Keratinocyte (primary cell): ENCODE data around the gene TNFAIP2. TPM values are rescaled to one million over a fixed set of nuclear protein-coding genes. Genes with fewer than 3 reads are reported as not detected.

Source experiments
- DNase-seq: peaks from one replicate; pipeline ENCODE4 v3.0.0-alpha.2; 2011; ENCODE audit warnings: low read depth, missing footprints, low spot score
- FAIRE-seq: peaks from 2 replicates; lab custom pipeline; 2011; peaks lifted over from hg19 to GRCh38; lab: Jason Lieb, UNC
- H2AFZ ChIP-seq: 2 replicates; pipeline ENCODE4 v1.6.0; 2012; ENCODE audit warnings: low read length, control low read depth, inconsistent platforms; ENCODE audit not compliant: control insufficient read depth
- H3K27ac ChIP-seq: 2 replicates; pipeline ENCODE4 v1.5.1; 2011; ENCODE audit warnings: low read length; ENCODE audit not compliant: control insufficient read depth, insufficient read depth
- H3K27me3 ChIP-seq: 3 replicates; pipeline ENCODE4 v1.6.0; 2011; ENCODE audit warnings: low read length; ENCODE audit not compliant: control insufficient read depth, insufficient read depth; ENCODE audit errors: extremely low read depth
- H3K36me3 ChIP-seq, 2 experiments: 2 replicates in 1 of 2; 3 replicates in 1 of 2; pipeline ENCODE4 v1.5.1; 2011; ENCODE audit warnings: low read length in 2 of 2, mild to moderate bottlenecking in 1 of 2; ENCODE audit not compliant: control insufficient read depth in 2 of 2, insufficient read depth in 2 of 2; ENCODE audit errors: extremely low read depth in 1 of 2
- H3K4me1 ChIP-seq: 3 replicates; pipeline ENCODE4 v1.5.1; 2011; ENCODE audit warnings: low read length; ENCODE audit not compliant: control insufficient read depth, insufficient read depth; ENCODE audit errors: extremely low read depth
- H3K4me2 ChIP-seq: 3 replicates; pipeline ENCODE4 v1.6.0; 2011; ENCODE audit warnings: low read depth, low read length; ENCODE audit not compliant: control insufficient read depth, insufficient read depth; ENCODE audit errors: extremely low read depth
- H3K4me3 ChIP-seq, 3 experiments: fragments of 200-600 bp in 1 of 3; sonication (generic) in 1 of 3; 2 replicates in 2 of 3; 3 replicates in 1 of 3; pipeline ENCODE4 v1.5.1; 2011 to 2016; ENCODE audit warnings: low read length in 3 of 3, mild to moderate bottlenecking in 3 of 3, control low read depth in 2 of 3, inconsistent platforms in 1 of 3, low read depth in 1 of 3, mixed read lengths in 1 of 3, mixed run types in 1 of 3, moderate library complexity in 1 of 3; ENCODE audit not compliant: control insufficient read depth in 2 of 3, insufficient read depth in 2 of 3; ENCODE audit errors: extremely low read depth in 1 of 3
- H3K79me2 ChIP-seq: 2 replicates; pipeline ENCODE4 v1.6.0; 2012; ENCODE audit warnings: low read length; ENCODE audit not compliant: control insufficient read depth, insufficient read depth
- H3K9ac ChIP-seq: 3 replicates; pipeline ENCODE4 v1.6.0; 2011; ENCODE audit warnings: low read length; ENCODE audit not compliant: control insufficient read depth, insufficient read depth; ENCODE audit errors: extremely low read depth
- H3K9me1 ChIP-seq: 3 replicates; pipeline ENCODE4 v1.6.0; 2011; ENCODE audit warnings: low read length; ENCODE audit not compliant: control insufficient read depth, insufficient read depth; ENCODE audit errors: extremely low read depth
- H3K9me3 ChIP-seq: 2 replicates; pipeline ENCODE4 v1.5.1; 2012; ENCODE audit warnings: low read depth, low read length; ENCODE audit not compliant: control insufficient read depth
- H4K20me1 ChIP-seq: 3 replicates; pipeline ENCODE4 v1.6.0; 2011; ENCODE audit warnings: low read length; ENCODE audit not compliant: control insufficient read depth, insufficient read depth; ENCODE audit errors: extremely low read depth
- CTCF ChIP-seq, 3 experiments: IDR thresholded peaks in 1 of 3; conservative IDR thresholded peaks in 1 of 3; optimal IDR thresholded peaks in 1 of 3; 2 replicates in 2 of 3; 3 replicates in 1 of 3; pipeline versions ENCODE3 to v1.5.1; 2011; ENCODE audit warnings: low read length in 3 of 3, mild to moderate bottlenecking in 3 of 3, moderate library complexity in 2 of 3, control low read depth in 1 of 3, inconsistent platforms in 1 of 3; ENCODE audit not compliant: insufficient read depth in 2 of 3; ENCODE audit errors: extremely low read depth in 1 of 3
- EZH2 ChIP-seq: IDR thresholded peaks from one replicate; pipeline ENCODE4 v1.6.1; 2012; ENCODE audit warnings: inconsistent platforms, mild to moderate bottlenecking, low read length, moderate library complexity
- dilution Hi-C: fragments of 300-500 bp; cut with MboI; formaldehyde crosslinking; loops from one replicate; pipeline ENCODE4 v1.7.0; 2020; ENCODE audit warnings: low sequenced_read_pairs; ENCODE audit not compliant: extremely low pct_ligation_motif_present
- polyA plus RNA-seq, 5 experiments: library from polyadenylated mRNA; depleted of rRNA in 3 of 5; stranded (reverse) in 3 of 5; stranded (forward) in 1 of 5; unstranded in 1 of 5; fragments of >200 nt; gene quantifications; 1 replicate in 1 of 5; 2 replicates in 3 of 5; 3 replicates in 1 of 5; pipeline versions ENCODE4 v1.2.1 to v1.2.3, GENCODE V29; 2011 to 2012; ENCODE audit warnings: missing spikeins in 2 of 5, low read depth in 1 of 5, low replicate concordance in 1 of 5

The TNFAIP2 gene
- polyA plus RNA-seq, 1 donor (not counting 4 experiments of a cell fraction or from before 2014, with no cell fraction given), result 0.71 TPM

- Histone ChIP-seq H3K4me2 (no peak overlapping the region), H3K9me1 (no peaks in the 10 kb centered on the region), H3K27me3 (no peaks in the 10 kb centered on the region), H3K27ac (no peak overlapping the region), H2AFZ (no peak overlapping the region), H3K9me3 (no peaks in the 10 kb centered on the region), H4K20me1 (no peaks in the 10 kb centered on the region), H3K4me3 (no peak overlapping the region), H3K79me2 (no peaks in the 10 kb centered on the region), H3K9ac (no peak overlapping the region), H3K36me3 (no peaks in the 10 kb centered on the region), H3K4me1 (no peaks in the 10 kb centered on the region)
- dilution Hi-C loops, result no loop called here
- FAIRE-seq, result no peak
- DNase-seq, result no peak
- no peak for TF ChIP-seq EZH2
- no peak for TF ChIP-seq CTCF (optimal IDR thresholded peaks at IDR 0.05 in 1 of 3, IDR thresholded peaks at IDR 0.05 in 1 of 3, conservative IDR thresholded peaks at IDR 0.05 in 1 of 3; ENCODE audit: extremely low read depth in 1 of 3, insufficient read depth in 2 of 3, low read length in 3 of 3)
These were observed 55.8 kb downstream of the TNFAIP2 start for GRCh38 chr14:103179094-103179493.

GRCh38 chr14:103180331-103180730, 57.1 kb downstream of the TNFAIP2 start:
- FAIRE-seq (no peak), DNase-seq (no peak)
- H3K9me1 ChIP-seq, result no peaks in the 10 kb centered on the region
- peaks cover 5% of the 10 kb centered on the region for H3K4me1 ChIP-seq
- TF ChIP-seq CTCF (optimal IDR thresholded peaks at IDR 0.05 in 1 of 3, IDR thresholded peaks at IDR 0.05 in 1 of 3, conservative IDR thresholded peaks at IDR 0.05 in 1 of 3; ENCODE audit: extremely low read depth in 1 of 3, insufficient read depth in 2 of 3, low read length in 3 of 3) (no peak), EZH2 (no peak)
- no peak overlapping the region for H3K9ac ChIP-seq
- no peaks in the 10 kb centered on the region for H3K27me3 ChIP-seq
- no peak overlapping the region for H2AFZ ChIP-seq
- H3K27ac ChIP-seq, result no peak overlapping the region
- dilution Hi-C loops, result no loop called here
- no peaks in the 10 kb centered on the region for H3K79me2 ChIP-seq
- H3K36me3 ChIP-seq, result no peaks in the 10 kb centered on the region
- no peaks in the 10 kb centered on the region for H4K20me1 ChIP-seq
- no peak overlapping the region for H3K4me2 ChIP-seq
- H3K9me3 ChIP-seq, result no peaks in the 10 kb centered on the region
- H3K4me3 ChIP-seq, result no peak overlapping the region
